LNCaP clone FGC (cell line): ENCODE data around the gene RXRA.

Experiments
- DNase-seq: peaks from one replicate; pipeline ENCODE4 v3.0.0-alpha.2; 2011; ENCODE audit warnings: low read depth
- H3K4me3 ChIP-seq: 2 replicates; pipeline ENCODE4 v1.5.1; 2011; ENCODE audit warnings: mild to moderate bottlenecking, low read depth, low read length, control low read depth
- CTCF ChIP-seq: IDR thresholded peaks from 2 replicates; pipeline ENCODE4 v1.5.1; 2012; ENCODE audit warnings: mild to moderate bottlenecking; ENCODE audit not compliant: control insufficient read depth, insufficient read depth; ENCODE audit errors: extremely low read depth

The RXRA gene

GRCh38 chr9:134396825-134397224 is 70.6 kb downstream of the RXRA start:
- no peak overlapping the region for H3K4me3 ChIP-seq
- DNase-seq = no peak
- TF ChIP-seq CTCF = no peak

- H3K4me3 ChIP-seq = no peak overlapping the region
- no peak for DNase-seq
- no peak for TF ChIP-seq CTCF
Measured at GRCh38 chr9:134398756-134399155, 72.5 kb downstream of the RXRA start.

GRCh38 chr9:134399435-134400056 is 73.3 kb downstream of the RXRA start:
- no peak overlapping the region for H3K4me3 ChIP-seq
- TF ChIP-seq CTCF = peak; percentile 42
- DNase-seq = no peak

GRCh38 chr9:134400283-134400682 is 74.0 kb downstream of the RXRA start:
- TF ChIP-seq CTCF = no peak

GRCh38 chr9:134401391-134401790 is 75.1 kb downstream of the RXRA start:
- no peak for DNase-seq
- H3K4me3 ChIP-seq = no peak overlapping the region
- TF ChIP-seq CTCF = no peak

More at GRCh38 chr9:134400283-134400682, 74.0 kb downstream of the RXRA start:
- no peak overlapping the region for H3K4me3 ChIP-seq
- no peak for DNase-seq

- no peak for TF ChIP-seq CTCF
- no peak for DNase-seq
Measured at GRCh38 chr9:134402182-134402581, 75.9 kb downstream of the RXRA start.

GRCh38 chr9:134403292-134403681 is 77.0 kb downstream of the RXRA start:
- no peak for TF ChIP-seq CTCF
- no peak overlapping the region for H3K4me3 ChIP-seq
- DNase-seq = no peak

More at GRCh38 chr9:134402182-134402581, 75.9 kb downstream of the RXRA start:
- no peak overlapping the region for H3K4me3 ChIP-seq
